Gastroesophageal sphincter (tissue), 4 donors: Measurements from ENCODE around the gene STK16. TPM values are rescaled to one million over a fixed set of nuclear protein-coding genes. Genes with fewer than 3 reads are reported as not detected.

Experiments
- ATAC-seq: fragments of 150-250 bp; one replicate; pipeline ENCODE4 v1.9.1; 2016; ENCODE audit warnings: mild to moderate bottlenecking, moderate library complexity
- H3K27ac ChIP-seq, 4 donors: fragments of 200-600 bp; sonication (generic) in 3 of 4; 1 replicate in 3 of 4; 2 replicates in 1 of 4; pipeline ENCODE4 v1.5.1; 2016 to 2019
- H3K27me3 ChIP-seq: fragments of 200-600 bp; sonication (generic); one replicate; pipeline ENCODE4 v1.5.1; 2019
- H3K36me3 ChIP-seq, 2 donors: fragments of 200-600 bp; sonication (generic); one replicate each; pipeline ENCODE4 v1.5.1; 2019; ENCODE audit warnings: control low read depth in 1 of 2
- H3K4me1 ChIP-seq, 3 donors: fragments of 200-600 bp; sonication (generic); 1 replicate in 2 of 3; 2 replicates in 1 of 3; pipeline ENCODE4 v1.5.1; 2016 to 2019; ENCODE audit warnings: control low read depth in 2 of 3
- H3K4me3 ChIP-seq, 2 donors: fragments of 200-600 bp; sonication (generic); one replicate each; pipeline ENCODE4 v1.5.1; 2019; ENCODE audit warnings: mild to moderate bottlenecking in 1 of 2, moderate library complexity in 1 of 2
- H3K9me3 ChIP-seq, 3 donors: fragments of 200-600 bp; sonication (generic); one replicate each; pipeline ENCODE4 v1.5.1; 2017 to 2019; ENCODE audit warnings: control low read depth in 2 of 3
- CTCF ChIP-seq, 4 experiments: fragments of 200-600 bp in 2 of 4; fragments of 450-650 bp in 2 of 4; sonication (generic) in 1 of 4; IDR thresholded peaks; one replicate each; pipeline ENCODE4 v1.5.1; 2017 to 2019; ENCODE audit warnings: antibody characterized with exemption in 4 of 4, mild to moderate bottlenecking in 2 of 4, moderate library complexity in 2 of 4
- EP300 ChIP-seq: sonication (generic); formaldehyde crosslinking; IDR thresholded peaks from one replicate; pipeline ENCODE4 v1.6.1; 2017; ENCODE audit warnings: antibody characterized with exemption, mild to moderate bottlenecking
- POLR2A ChIP-seq, 2 donors: fragments of 450-650 bp; IDR thresholded peaks; one replicate each; pipeline ENCODE4 v1.6.1; 2017; ENCODE audit warnings: antibody characterized with exemption in 2 of 2, mild to moderate bottlenecking in 2 of 2, moderate library complexity in 1 of 2
- POLR2AphosphoS5 ChIP-seq: sonication (generic); formaldehyde crosslinking; IDR thresholded peaks from one replicate; pipeline ENCODE4 v1.6.1; 2017; ENCODE audit warnings: antibody characterized with exemption
- WGBS, 2 donors: methylation state at CpG; one replicate each; pipeline ENCODE4 v1.1.5; 2018; ENCODE audit warnings: low coverage in 1 of 2; 5-methylcytosine and 5-hydroxymethylcytosine counted together
- total RNA-seq, 4 donors: library from RNA; depleted of rRNA; stranded (reverse); fragments of >200 nt; gene quantifications; one replicate each; pipeline ENCODE4 v1.1.0, GENCODE V29; 2016

The STK16 gene
- total RNA-seq, 4 donors from 2014 or later: 10.2 to 14.0 (median 11.6) TPM

DNA sequence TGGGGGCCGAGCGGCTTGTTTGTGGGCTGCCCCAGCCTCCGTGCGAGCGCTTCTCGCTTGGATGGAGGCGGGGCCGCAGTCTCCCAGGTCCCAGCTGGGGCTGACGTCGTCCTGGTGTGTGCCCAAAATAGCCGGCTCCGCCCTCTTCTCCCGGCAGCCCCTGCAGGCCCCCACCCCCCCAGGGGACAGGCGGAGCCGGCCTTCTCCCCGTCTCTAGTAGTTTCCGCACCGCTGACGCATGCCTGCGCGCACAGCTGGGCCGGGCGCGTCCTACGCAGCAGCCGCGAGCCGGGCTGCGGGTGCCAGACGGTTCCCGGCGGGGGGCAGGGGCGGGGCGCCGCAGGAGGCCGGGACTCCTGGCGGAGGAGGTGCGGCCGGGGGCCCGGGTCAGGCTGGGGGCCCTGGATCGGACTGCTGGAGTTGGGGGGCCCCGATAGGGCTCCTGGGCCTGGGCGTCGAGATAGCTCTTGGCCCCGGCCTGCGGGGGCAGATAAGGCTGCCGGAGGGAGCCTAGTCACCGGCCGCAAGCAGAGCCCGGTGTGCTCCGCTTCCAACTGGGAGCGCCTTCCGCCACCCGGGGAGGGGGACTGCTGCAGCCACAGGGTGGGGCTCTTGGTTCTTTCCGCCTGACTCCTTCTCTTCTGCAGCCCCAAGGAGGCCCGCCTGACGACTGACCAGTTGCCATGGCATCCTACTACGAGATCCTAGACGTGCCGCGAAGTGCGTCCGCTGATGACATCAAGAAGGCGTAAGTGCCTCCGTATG lies 34.1 kb downstream of the STK16 start, which contains the start of gene DNAJB2:
Gene DNAJB2, plus strand, starts transcription at position 216 of the 765 bp plus-strand sequence. Its CDS starts 468 bp downstream, at position 684.
- Histone ChIP-seq H3K9me3 (no peaks in the 10 kb centered on the region), H3K27ac (peak within 1 kb of the TSS; percentile 95 to 99 (median 96)), H3K4me1 (peaks cover 4 to 60% (median 15%) of the 10 kb centered on the region in 3 donors), H3K27me3 (no peaks in the 10 kb centered on the region), H3K4me3 (peak within 1 kb of the TSS; percentile 74 to 81), H3K36me3 (peaks cover 0 to 41% of the 10 kb centered on the region in 2 donors)
- WGBS, 2 donors: 0% methylated on average over 2 to 4 of the region's 65 CpGs
- TF ChIP-seq CTCF (IDR thresholded peaks at IDR 0.05) (peak in 1 of 4 experiments; percentile 29), EP300 (peak; percentile 78), POLR2A (IDR thresholded peaks at IDR 0.05) (peak; percentile 93 to 95), POLR2AphosphoS5 (peak; percentile 97)
- peak; percentile 94 for ATAC-seq

- TF ChIP-seq POLR2A (IDR thresholded peaks at IDR 0.05): no peak
- no peak for TF ChIP-seq EP300
- TF ChIP-seq POLR2AphosphoS5: no peak
- no peak for TF ChIP-seq CTCF (IDR thresholded peaks at IDR 0.05)
- Histone ChIP-seq H3K27ac (peak overlapping the region; percentile 95 to 99 (median 96)), H3K36me3 (peaks cover 0 to 47% of the 10 kb centered on the region in 2 donors), H3K4me1 (peaks cover 4 to 62% (median 15%) of the 10 kb centered on the region in 3 donors), H3K4me3 (peak overlapping the region; percentile 74 to 81), H3K9me3 (no peaks in the 10 kb centered on the region), H3K27me3 (no peaks in the 10 kb centered on the region)
- ATAC-seq: no peak
- 23 to 35% methylated on average over 3 to 5 of the region's 12 CpGs for WGBS, 2 donors
Observed at GRCh38 chr2:219279916-219280516, 34.7 kb downstream of the STK16 start.

DNA sequence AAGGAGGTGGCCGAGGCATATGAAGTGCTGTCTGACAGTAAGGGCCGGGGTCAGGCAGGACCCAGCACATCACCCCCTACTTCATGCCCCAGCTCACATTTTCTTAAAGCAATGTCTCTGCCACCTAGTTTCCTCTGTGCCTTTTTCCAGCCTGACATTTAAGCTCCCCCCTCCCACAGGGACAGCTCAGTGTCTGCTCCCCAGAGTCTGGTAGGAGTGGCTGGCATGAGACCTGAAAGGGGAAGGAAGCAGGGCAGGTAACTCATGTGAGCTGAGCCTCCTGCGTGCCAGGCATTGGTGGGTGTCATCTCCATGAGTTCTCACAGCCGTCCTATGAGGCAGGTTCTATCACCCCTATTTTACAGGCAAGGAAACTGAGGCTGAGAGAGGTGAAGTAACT lies 35.4 kb downstream of the STK16 start:
- H3K4me1 ChIP-seq: peaks cover 4 to 68% (median 19%) of the 10 kb centered on the region in 3 donors
- H3K36me3 ChIP-seq: peaks cover 0 to 54% of the 10 kb centered on the region in 2 donors
- 67 to 83% methylated on average over 1 to 4 of the region's 4 CpGs for WGBS, 2 donors
- H3K27me3 ChIP-seq: no peaks in the 10 kb centered on the region
- ATAC-seq: no peak
- peak overlapping the region in 1 of 2 donors; percentile 74 for H3K4me3 ChIP-seq
- TF ChIP-seq POLR2A (IDR thresholded peaks at IDR 0.05) (no peak), CTCF (IDR thresholded peaks at IDR 0.05) (no peak), EP300 (no peak), POLR2AphosphoS5 (no peak)
- H3K27ac ChIP-seq: peak overlapping the region in 3 of 4 donors; percentile 95 to 99 (median 98)
- H3K9me3 ChIP-seq: no peaks in the 10 kb centered on the region

GRCh38 chr2:219281588-219281987 lies 36.3 kb downstream of the STK16 start:
- H3K4me3 ChIP-seq: no peak overlapping the region
- TF ChIP-seq CTCF (IDR thresholded peaks at IDR 0.05): no peak
- TF ChIP-seq POLR2A (IDR thresholded peaks at IDR 0.05): no peak
- no peak for TF ChIP-seq POLR2AphosphoS5
- TF ChIP-seq EP300: no peak
- H3K36me3 ChIP-seq: peaks cover 0 to 63% of the 10 kb centered on the region in 2 donors
- ATAC-seq: no peak
- H3K4me1 ChIP-seq: peaks cover 4 to 78% (median 20%) of the 10 kb centered on the region in 3 donors
- no peaks in the 10 kb centered on the region for H3K9me3 ChIP-seq
- WGBS, 2 donors: 67 to 88% methylated on average over 2 to 3 of the region's 8 CpGs
- peak overlapping the region in 3 of 4 donors; percentile 35 to 99 (median 98) for H3K27ac ChIP-seq
- no peaks in the 10 kb centered on the region for H3K27me3 ChIP-seq
